SK-N-SH treated with all-trans-retinoic acid at 6 μM for 48 hours (cell line): ENCODE results near the gene TMEM119.

Experiments
- ARNTL ChIP-seq: fragments of 450-650 bp; formaldehyde crosslinking; IDR thresholded peaks from 2 replicates; pipeline ENCODE4 v1.5.0; 2020; ENCODE audit warnings: low read depth, mild to moderate bottlenecking, moderate library complexity, borderline replicate concordance
- BACH2 ChIP-seq: fragments of 250-450 bp; sonication (Bioruptor Pico); IDR thresholded peaks from 2 replicates; pipeline ENCODE4 v1.9.0; 2021; ENCODE audit warnings: mild to moderate bottlenecking, borderline replicate concordance
- CREB5 ChIP-seq: fragments of 250-450 bp; sonication (Bioruptor Pico); IDR thresholded peaks from 2 replicates; pipeline ENCODE4 v1.5.1; 2020; ENCODE audit warnings: low read depth, mild to moderate bottlenecking, moderate library complexity
- CSRNP3 ChIP-seq: fragments of 250-450 bp; sonication (Bioruptor Pico); IDR thresholded peaks from 2 replicates; pipeline ENCODE4 v1.5.1; 2021; ENCODE audit warnings: mild to moderate bottlenecking, moderate library complexity
- GLIS3 ChIP-seq: fragments of 250-450 bp; sonication (Bioruptor Pico); IDR thresholded peaks from 2 replicates; pipeline ENCODE4 v1.5.0; 2020; ENCODE audit warnings: mild to moderate bottlenecking, moderate library complexity
- PPARA ChIP-seq: fragments of 250-450 bp; sonication (Bioruptor Pico); IDR thresholded peaks from 2 replicates; pipeline ENCODE4 v1.5.0; 2020; ENCODE audit warnings: mild to moderate bottlenecking, borderline replicate concordance
- RARB ChIP-seq: fragments of 250-450 bp; sonication (Bioruptor Pico); IDR thresholded peaks from 2 replicates; pipeline ENCODE4 v1.8.0; 2021; ENCODE audit warnings: mild to moderate bottlenecking, moderate library complexity
- SNAI2 ChIP-seq: fragments of 250-450 bp; sonication (Bioruptor Pico); IDR thresholded peaks from 2 replicates; pipeline ENCODE4 v1.5.0; 2020; ENCODE audit warnings: mild to moderate bottlenecking, moderate library complexity
- ZNF565 ChIP-seq: fragments of 450-650 bp; formaldehyde crosslinking; conservative IDR thresholded peaks from 2 replicates; pipeline ENCODE4 v1.5.0; 2020; ENCODE audit warnings: low read depth, mild to moderate bottlenecking, moderate library complexity
- TF ChIP-seq, protein P1 (sequence below): fragments of 250-450 bp; sonication (Bioruptor Pico); IDR thresholded peaks from 2 replicates; pipeline ENCODE4 v1.8.0; 2020; ENCODE audit warnings: mild to moderate bottlenecking, moderate library complexity, borderline replicate concordance

GRCh38 chr12:108599541-108599940 lies 1.7 kb upstream of the TMEM119 start:
- TF ChIP-seq RARB (no peak), CREB5 (CRISPR knock-in tag) (no peak), BACH2 (CRISPR knock-in tag) (no peak), SNAI2 (no peak), ARNTL (no peak), CSRNP3 (CRISPR knock-in tag) (no peak), GLIS3 (CRISPR knock-in tag) (no peak), ZNF565 (CRISPR knock-in tag) (no peak), PPARA (CRISPR knock-in tag) (no peak)
- TF ChIP-seq, protein P1, sequence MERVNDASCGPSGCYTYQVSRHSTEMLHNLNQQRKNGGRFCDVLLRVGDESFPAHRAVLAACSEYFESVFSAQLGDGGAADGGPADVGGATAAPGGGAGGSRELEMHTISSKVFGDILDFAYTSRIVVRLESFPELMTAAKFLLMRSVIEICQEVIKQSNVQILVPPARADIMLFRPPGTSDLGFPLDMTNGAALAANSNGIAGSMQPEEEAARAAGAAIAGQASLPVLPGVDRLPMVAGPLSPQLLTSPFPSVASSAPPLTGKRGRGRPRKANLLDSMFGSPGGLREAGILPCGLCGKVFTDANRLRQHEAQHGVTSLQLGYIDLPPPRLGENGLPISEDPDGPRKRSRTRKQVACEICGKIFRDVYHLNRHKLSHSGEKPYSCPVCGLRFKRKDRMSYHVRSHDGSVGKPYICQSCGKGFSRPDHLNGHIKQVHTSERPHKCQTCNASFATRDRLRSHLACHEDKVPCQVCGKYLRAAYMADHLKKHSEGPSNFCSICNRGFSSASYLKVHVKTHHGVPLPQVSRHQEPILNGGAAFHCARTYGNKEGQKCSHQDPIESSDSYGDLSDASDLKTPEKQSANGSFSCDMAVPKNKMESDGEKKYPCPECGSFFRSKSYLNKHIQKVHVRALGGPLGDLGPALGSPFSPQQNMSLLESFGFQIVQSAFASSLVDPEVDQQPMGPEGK (CRISPR knock-in tag), result no peak
